ENCODE results near the gene APIP.

The APIP gene

GRCh38 chr11:34890812-34891211 lies 25.4 kb downstream of the APIP start:
- H3K4me3 ChIP-seq (replicated peaks in 1 of 2; ENCODE audit: low read depth in 2 of 2, low read length in 2 of 2) = no peak overlapping the region
- peak; percentile 38 for TF ChIP-seq CTCF (IDR thresholded peaks at IDR 0.05; ENCODE audit: low read depth, low read length)
- peak; percentile 74 for DNase-seq (ENCODE audit: low read depth in 2 of 2)

- no peak overlapping the region for H3K4me3 ChIP-seq (replicated peaks in 1 of 2; ENCODE audit: low read depth in 2 of 2, low read length in 2 of 2)
- peak; percentile 15 to 23 for DNase-seq (ENCODE audit: low read depth in 2 of 2)
- TF ChIP-seq CTCF (IDR thresholded peaks at IDR 0.05; ENCODE audit: low read depth, low read length) = peak; percentile 46
Measured at GRCh38 chr11:34890089-34890488, 26.1 kb downstream of the APIP start.

GRCh38 chr11:34887260-34887659 lies 28.9 kb downstream of the APIP start:
- no peak for DNase-seq (ENCODE audit: low read depth in 2 of 2)
- no peak overlapping the region for H3K4me3 ChIP-seq (replicated peaks in 1 of 2; ENCODE audit: low read depth in 2 of 2, low read length in 2 of 2)
- no peak for TF ChIP-seq CTCF (IDR thresholded peaks at IDR 0.05; ENCODE audit: low read depth, low read length)

GRCh38 chr11:34886609-34887008 lies 29.6 kb downstream of the APIP start:
- no peak for TF ChIP-seq CTCF (IDR thresholded peaks at IDR 0.05; ENCODE audit: low read depth, low read length)
- H3K4me3 ChIP-seq (replicated peaks in 1 of 2; ENCODE audit: low read depth in 2 of 2, low read length in 2 of 2) = no peak overlapping the region
- DNase-seq (ENCODE audit: low read depth in 2 of 2) = no peak

- DNase-seq (ENCODE audit: low read depth in 2 of 2) = no peak
- no peak for TF ChIP-seq CTCF (IDR thresholded peaks at IDR 0.05; ENCODE audit: low read depth, low read length)
- no peak overlapping the region for H3K4me3 ChIP-seq (replicated peaks in 1 of 2; ENCODE audit: low read depth in 2 of 2, low read length in 2 of 2)
Measured at GRCh38 chr11:34881900-34882299, 34.3 kb downstream of the APIP start.

- TF ChIP-seq CTCF (IDR thresholded peaks at IDR 0.05; ENCODE audit: low read depth, low read length) = no peak
- no peak for DNase-seq (ENCODE audit: low read depth in 2 of 2)
- no peak overlapping the region for H3K4me3 ChIP-seq (replicated peaks in 1 of 2; ENCODE audit: low read depth in 2 of 2, low read length in 2 of 2)
Measured at GRCh38 chr11:34877375-34877975, 38.7 kb downstream of the APIP start.

- DNase-seq (ENCODE audit: low read depth in 2 of 2) = no peak
- TF ChIP-seq CTCF (IDR thresholded peaks at IDR 0.05; ENCODE audit: low read depth, low read length) = no peak
- no peak overlapping the region for H3K4me3 ChIP-seq (replicated peaks in 1 of 2; ENCODE audit: low read depth in 2 of 2, low read length in 2 of 2)
Measured at GRCh38 chr11:34874202-34874601, 42.0 kb downstream of the APIP start.
